Caco-2 (cell line): ENCODE results near the gene WIPF1. TPM values are rescaled to one million over a fixed set of nuclear protein-coding genes. Genes with fewer than 3 reads are reported as not detected.

Source experiments
- BruUV-seq: library from RNA; stranded (reverse); fragments of 400-500 nt; replicated peaks from 2 replicates; lab custom pipeline; 2021; lab: Mats Ljungman, UMichigan
- CTCF ChIA-PET: fragments of 300-600 bp; sonication (Branson Sonifier 250); formaldehyde crosslinking; loops from one replicate; lab custom pipeline; 2022; ENCODE audit warnings: antibody characterized with exemption; lab: Charles Lee
- POLR2A ChIA-PET: fragments of 300-600 bp; sonication (Branson Sonifier 250); formaldehyde crosslinking; loops from one replicate; lab custom pipeline; 2022; ENCODE audit warnings: antibody characterized with exemption; lab: Charles Lee
- DNase-seq, 2 experiments: peaks; one replicate each; pipeline versions ENCODE4 v3.0.0 to v3.0.0-alpha.2; 2020 to 2022
- H3K27me3 ChIP-seq: replicated peaks from 2 replicates; pipeline ENCODE4 v1.6.0; 2011; ENCODE audit warnings: low read length; ENCODE audit not compliant: control insufficient read depth, insufficient read depth
- H3K36me3 ChIP-seq: 2 replicates; pipeline ENCODE4 v1.5.1; 2011; ENCODE audit warnings: low read length; ENCODE audit not compliant: control insufficient read depth, insufficient read depth
- H3K4me1 ChIP-seq: fragments of 250-450 bp; sonication (Bioruptor Pico); 2 replicates; pipeline ENCODE4 v1.5.1; 2020; ENCODE audit warnings: mild to moderate bottlenecking
- H3K4me3 ChIP-seq: 2 replicates; pipeline ENCODE4 v1.5.1; 2011; ENCODE audit warnings: low read depth, mild to moderate bottlenecking, control low read depth, low read length
- H3K9me3 ChIP-seq: fragments of 250-450 bp; sonication (Bioruptor Pico); 2 replicates; pipeline ENCODE4 v1.5.1; 2020; ENCODE audit warnings: mild to moderate bottlenecking, moderate library complexity
- H3K27ac Mint-ChIP-seq: one replicate; pipeline ENCODE4 v1.8.0; 2022; ENCODE audit warnings: mixed read lengths; ENCODE audit not compliant: unreplicated experiment
- H3K27me3 Mint-ChIP-seq: one replicate; pipeline ENCODE4 v1.8.0; 2022; ENCODE audit warnings: mixed read lengths; ENCODE audit not compliant: insufficient read depth, unreplicated experiment
- H3K36me3 Mint-ChIP-seq: one replicate; pipeline ENCODE4 v1.8.0; 2022; ENCODE audit warnings: mild to moderate bottlenecking, mixed read lengths; ENCODE audit not compliant: insufficient read depth, unreplicated experiment
- H3K4me1 Mint-ChIP-seq: one replicate; pipeline ENCODE4 v1.8.0; 2022; ENCODE audit warnings: low read depth, mixed read lengths; ENCODE audit not compliant: unreplicated experiment
- H3K4me3 Mint-ChIP-seq: one replicate; pipeline ENCODE4 v1.8.0; 2022; ENCODE audit warnings: mild to moderate bottlenecking, moderate library complexity, mixed read lengths; ENCODE audit not compliant: unreplicated experiment
- H3K9me3 Mint-ChIP-seq: one replicate; pipeline ENCODE4 v1.8.0; 2022; ENCODE audit warnings: mixed read lengths; ENCODE audit not compliant: unreplicated experiment
- CTCF ChIP-seq, 2 experiments: fragments of 200-600 bp in 1 of 2; IDR thresholded peaks; 1 replicate in 1 of 2; 2 replicates in 1 of 2; pipeline versions ENCODE4 v1.5.1 to v1.8.0; 2011 to 2022; ENCODE audit warnings: antibody characterized with exemption in 1 of 2, control low read depth in 1 of 2, inconsistent platforms in 1 of 2, low read depth in 1 of 2, low read length in 1 of 2, mild to moderate bottlenecking in 1 of 2, moderate library complexity in 1 of 2; ENCODE audit not compliant: insufficient read depth in 1 of 2, severe bottlenecking in 1 of 2, unreplicated experiment in 1 of 2
- intact Hi-C: fragments of 100-400 bp; cut with micrococcal nuclease; formaldehyde crosslinking; loops from one replicate; pipeline ENCODE4 v1.10.0; 2022; ENCODE audit not compliant: unreplicated experiment
- total RNA-seq: library from RNA; stranded (reverse); gene quantifications from 2 replicates; pipeline ENCODE4 v1.2.3, GENCODE V29; 2022

The WIPF1 gene
- total RNA-seq, 1 experiment from 2014 or later, result 5.1 TPM

GRCh38 chr2:174633623-174633930 lies 36.0 kb upstream of the WIPF1 start:
- H3K27me3 Mint-ChIP-seq, result no peaks in the 10 kb centered on the region
- H3K4me3 Mint-ChIP-seq, result no peak overlapping the region
- BruUV-seq, result no TSS peak
- H3K9me3 ChIP-seq, result no peaks in the 10 kb centered on the region
- no peak overlapping the region for H3K27ac Mint-ChIP-seq
- no peaks in the 10 kb centered on the region for H3K36me3 ChIP-seq
- ChIA-PET CTCF (no interaction called here), POLR2A (no interaction called here)
- intact Hi-C loops, result no loop called here
- TF ChIP-seq CTCF (IDR thresholded peaks at IDR 0.05; ENCODE audit: insufficient read depth in 1 of 2, low read depth in 1 of 2, low read length in 1 of 2, severe bottlenecking in 1 of 2, unreplicated experiment in 1 of 2), result no peak
- no peak for DNase-seq
- H3K4me1 ChIP-seq, result no peaks in the 10 kb centered on the region
- no peak overlapping the region for H3K4me3 ChIP-seq
- H3K36me3 Mint-ChIP-seq, result no peaks in the 10 kb centered on the region
- no peaks in the 10 kb centered on the region for H3K9me3 Mint-ChIP-seq
- no peaks in the 10 kb centered on the region for H3K27me3 ChIP-seq
- no peaks in the 10 kb centered on the region for H3K4me1 Mint-ChIP-seq

- no peak for TF ChIP-seq CTCF (IDR thresholded peaks at IDR 0.05; ENCODE audit: insufficient read depth in 1 of 2, low read depth in 1 of 2, low read length in 1 of 2, severe bottlenecking in 1 of 2, unreplicated experiment in 1 of 2)
- Histone ChIP-seq H3K4me1 (no peaks in the 10 kb centered on the region), H3K4me3 (no peak overlapping the region), H3K27me3 (no peaks in the 10 kb centered on the region), H3K9me3 (no peaks in the 10 kb centered on the region), H3K36me3 (no peaks in the 10 kb centered on the region)
- Mint-ChIP-seq H3K36me3 (no peaks in the 10 kb centered on the region), H3K9me3 (no peaks in the 10 kb centered on the region), H3K4me1 (no peaks in the 10 kb centered on the region), H3K4me3 (no peak overlapping the region), H3K27me3 (no peaks in the 10 kb centered on the region), H3K27ac (no peak overlapping the region)
- intact Hi-C loops, result no loop called here
- BruUV-seq, result no TSS peak
- no peak for DNase-seq
- CTCF ChIA-PET, result no interaction called here
- POLR2A ChIA-PET, result no interaction called here
These were observed 35.4 kb upstream of the WIPF1 start for GRCh38 chr2:174632841-174633622.

- no peaks in the 10 kb centered on the region for H3K4me1 ChIP-seq
- no peaks in the 10 kb centered on the region for H3K27me3 ChIP-seq
- Mint-ChIP-seq H3K36me3 (no peaks in the 10 kb centered on the region), H3K27me3 (no peaks in the 10 kb centered on the region), H3K4me1 (no peaks in the 10 kb centered on the region), H3K9me3 (no peaks in the 10 kb centered on the region), H3K4me3 (no peak overlapping the region), H3K27ac (no peak overlapping the region)
- BruUV-seq, result no TSS peak
- no peak overlapping the region for H3K4me3 ChIP-seq
- H3K9me3 ChIP-seq, result no peaks in the 10 kb centered on the region
- ChIA-PET POLR2A (no interaction called here), CTCF (no interaction called here)
- DNase-seq, result no peak
- intact Hi-C loops, result loop anchor here (2.0 kb wide), 1 partner anchor 14 kb away; no protein-coding TSS in a partner anchor
- no peak for TF ChIP-seq CTCF (IDR thresholded peaks at IDR 0.05; ENCODE audit: insufficient read depth in 1 of 2, low read depth in 1 of 2, low read length in 1 of 2, severe bottlenecking in 1 of 2, unreplicated experiment in 1 of 2)
- H3K36me3 ChIP-seq, result no peaks in the 10 kb centered on the region
These were observed 33.7 kb upstream of the WIPF1 start for GRCh38 chr2:174631009-174631981.
